Cardiac fibroblast (primary cell): ENCODE measurements around the gene PEX16.

Experiments
- DNase-seq, 2 donors: peaks; one replicate each; pipeline versions ENCODE4 v3.0.0 to v3.0.0-alpha.2; 2010; ENCODE audit warnings: low read depth in 2 of 2
- H3K4me3 ChIP-seq, 2 donors: replicated peaks in 1 of 2; 1 replicate in 1 of 2; 2 replicates in 1 of 2; pipeline ENCODE4 v1.5.1; 2011; ENCODE audit warnings: low read depth in 2 of 2, low read length in 2 of 2, mild to moderate bottlenecking in 2 of 2, moderate library complexity in 1 of 2
- CTCF ChIP-seq: IDR thresholded peaks from one replicate; pipeline ENCODE4 v1.5.1; 2011; ENCODE audit warnings: low read depth, mild to moderate bottlenecking, low read length, inconsistent platforms

Gene PEX16

GRCh38 chr11:45917623-45918330, at the start of gene PEX16:
PEX16 (minus strand) TSS chr11:45917877; CDS start chr11:45917811, 66 bp downstream.
- peak; percentile 100 for DNase-seq
- no peak for TF ChIP-seq CTCF
- H3K4me3 ChIP-seq: peak within 1 kb of the TSS; percentile 63 to 94

DNA sequence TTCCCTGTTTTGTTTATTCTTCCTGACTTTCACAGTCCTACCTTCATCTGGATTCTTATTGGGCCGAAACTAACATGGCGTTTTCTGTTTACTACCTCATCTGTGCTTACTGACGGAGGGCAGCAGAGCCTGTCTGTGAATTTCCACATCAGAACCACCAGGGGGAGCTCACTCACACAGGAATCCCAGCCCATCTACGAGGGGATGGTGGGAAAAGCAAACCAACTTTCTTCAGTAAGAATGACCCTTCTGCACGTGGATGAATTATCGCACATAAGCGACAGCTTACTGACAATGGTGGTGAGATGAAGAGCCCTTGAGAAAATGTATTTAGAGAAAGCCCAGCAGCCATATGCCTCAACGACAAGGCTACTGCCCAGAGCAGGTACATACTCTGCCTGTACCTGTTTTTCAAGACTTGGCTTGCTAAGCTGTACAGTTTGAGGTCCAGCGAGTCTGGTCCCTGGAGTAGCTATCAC, 47.3 kb upstream of the PEX16 start:
- peak; percentile 86 to 89 for DNase-seq
- peak; percentile 90 for TF ChIP-seq CTCF
- H3K4me3 ChIP-seq: no peak overlapping the region

- H3K4me3 ChIP-seq: no peak overlapping the region
- no peak for DNase-seq
- no peak for TF ChIP-seq CTCF
These were observed 44.1 kb upstream of the PEX16 start for GRCh38 chr11:45961751-45962240.

- peak in 1 of 2 donors; percentile 27 for DNase-seq
- H3K4me3 ChIP-seq: no peak overlapping the region
- TF ChIP-seq CTCF: no peak
These were observed 42.9 kb upstream of the PEX16 start for GRCh38 chr11:45960387-45961095.

GRCh38 chr11:45959851-45960250, 42.2 kb upstream of the PEX16 start:
- no peak for TF ChIP-seq CTCF
- no peak overlapping the region for H3K4me3 ChIP-seq
- DNase-seq: peak; percentile 13 to 42

GRCh38 chr11:45949992-45950407, 32.3 kb upstream of the PEX16 start:
- H3K4me3 ChIP-seq: no peak overlapping the region
- TF ChIP-seq CTCF: no peak
- DNase-seq: peak in 1 of 2 donors; percentile 12
